IPS-NIHi11 (cell line): Measurements from ENCODE around the gene OTX1.

Experiments used
- DNase-seq: peaks from one replicate; pipeline ENCODE4 v3.0.0; 2012; ENCODE audit warnings: mixed read lengths, low spot score

The OTX1 gene

DNA sequence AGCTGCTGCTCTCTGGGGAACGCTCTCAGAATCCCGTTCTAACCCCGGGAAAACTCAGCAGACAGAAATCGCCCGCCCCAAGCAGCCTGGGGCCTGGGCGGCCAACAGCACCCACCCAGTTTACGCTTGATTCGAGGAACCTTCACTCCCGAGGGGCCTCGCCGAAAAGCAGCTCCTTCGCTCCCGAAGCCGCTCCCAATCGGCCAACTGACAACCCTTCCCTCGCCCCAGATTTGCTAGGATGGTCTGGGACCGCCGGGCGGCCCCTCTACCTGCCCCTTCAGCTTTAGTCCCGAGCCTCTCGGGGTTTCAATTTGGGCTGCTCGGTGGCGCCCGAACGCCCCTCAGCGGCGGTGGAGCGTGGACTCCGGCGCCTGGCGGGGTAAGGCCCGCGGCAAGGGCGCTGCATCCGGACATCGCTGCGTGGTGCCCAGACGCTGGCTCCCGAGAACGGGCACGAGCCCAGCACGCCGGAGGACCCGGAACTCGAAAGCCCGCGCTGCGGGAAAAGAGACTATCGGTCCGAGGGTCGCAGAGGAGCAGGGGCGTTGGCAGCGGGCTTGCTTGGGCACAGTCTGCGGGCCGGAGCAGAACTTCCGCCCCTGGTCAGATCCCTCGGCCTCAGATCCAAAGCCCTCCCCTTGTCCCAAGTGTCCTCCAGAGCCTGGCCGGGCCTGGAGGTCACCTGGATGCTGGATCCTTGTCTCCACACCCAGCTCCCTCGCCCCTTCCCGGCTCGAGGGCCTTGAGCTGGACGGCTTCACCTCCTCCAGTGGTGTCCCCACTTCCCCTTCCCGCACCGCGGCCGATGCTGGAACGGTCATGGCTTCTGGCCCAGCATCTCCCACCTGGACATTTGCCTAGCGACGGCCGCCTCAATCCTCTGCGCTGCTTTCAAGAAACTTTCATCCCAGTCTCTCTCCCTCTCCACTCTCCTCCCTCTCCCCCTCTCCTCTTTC is 3.0 kb upstream of the OTX1 start:
- no peak for DNase-seq

DNA sequence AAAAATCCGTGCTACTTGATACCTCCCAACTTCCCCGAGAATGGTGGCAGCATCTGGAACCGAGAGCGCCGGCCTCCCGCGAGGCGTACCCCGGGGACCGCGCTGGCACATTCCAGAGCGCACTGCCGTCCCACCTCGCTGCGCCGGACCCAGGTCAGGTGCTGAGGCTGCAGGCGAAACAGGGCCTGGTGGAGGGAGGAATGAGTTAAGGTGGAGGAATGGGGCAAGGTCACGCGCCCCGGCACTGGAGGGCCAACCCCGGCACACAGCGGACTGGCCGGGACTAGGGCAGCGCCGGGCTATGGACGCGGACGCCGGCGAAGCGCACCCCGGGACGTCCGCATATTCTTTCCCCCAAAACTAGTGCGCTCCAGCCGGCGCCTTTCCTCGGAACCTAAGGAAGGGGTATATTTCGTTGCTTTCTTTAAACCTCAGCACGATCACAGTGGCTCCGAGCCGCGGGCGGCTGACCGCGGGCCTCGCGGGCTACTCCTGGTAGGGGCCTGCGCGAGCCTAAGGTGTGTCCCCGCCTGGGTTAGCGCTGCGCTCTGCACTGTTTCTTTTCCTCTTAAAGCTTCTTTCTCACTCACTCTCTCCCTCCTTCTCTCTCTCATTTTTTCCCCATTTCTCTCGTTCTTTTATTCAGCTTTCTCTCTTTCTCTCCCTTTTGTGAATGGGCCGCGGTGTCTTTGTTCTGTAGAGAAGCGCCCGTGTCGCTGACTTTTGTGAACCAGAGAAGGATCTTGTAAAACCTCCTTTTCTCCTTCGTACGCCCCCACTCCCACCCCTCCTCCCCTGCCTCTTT is 2.1 kb upstream of the OTX1 start:
- no peak for DNase-seq

DNA sequence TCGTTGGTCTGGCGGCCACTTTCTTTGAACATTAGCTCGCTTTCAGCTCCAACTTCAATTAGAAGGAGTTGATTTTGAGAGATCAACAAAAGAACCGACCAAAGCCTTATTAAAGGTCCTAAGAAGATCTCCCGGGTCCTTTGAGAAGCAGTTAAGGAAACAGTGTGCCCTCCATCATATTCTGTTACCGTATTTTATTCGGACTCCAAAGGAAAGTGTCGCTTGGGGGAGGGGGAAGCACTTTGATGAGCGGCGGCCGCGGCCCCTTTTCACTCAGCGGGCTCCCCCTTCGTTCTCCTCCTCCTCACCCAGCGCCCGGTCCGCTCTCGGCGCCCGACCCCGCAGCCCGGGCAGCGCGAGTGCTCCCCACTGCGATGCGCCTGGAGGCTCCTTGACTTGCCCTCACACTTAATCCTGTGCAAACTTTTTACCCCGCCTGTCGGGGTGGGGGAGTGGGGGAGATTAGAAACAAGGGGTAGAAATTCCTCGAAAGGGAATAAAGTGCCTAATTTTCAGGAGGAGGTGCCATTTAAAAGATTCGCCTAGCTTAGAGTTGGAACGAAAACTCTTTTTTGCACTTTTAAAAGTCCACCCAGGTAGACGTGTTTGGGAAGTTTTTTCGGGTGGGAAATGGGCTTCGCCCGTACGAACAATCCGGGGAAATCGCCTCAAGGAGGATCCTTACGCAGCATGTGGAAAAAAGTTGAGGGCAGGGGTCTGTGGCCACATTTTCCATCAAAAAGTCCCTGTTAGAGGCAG is 1.2 kb upstream of the OTX1 start:
- no peak for DNase-seq

DNA sequence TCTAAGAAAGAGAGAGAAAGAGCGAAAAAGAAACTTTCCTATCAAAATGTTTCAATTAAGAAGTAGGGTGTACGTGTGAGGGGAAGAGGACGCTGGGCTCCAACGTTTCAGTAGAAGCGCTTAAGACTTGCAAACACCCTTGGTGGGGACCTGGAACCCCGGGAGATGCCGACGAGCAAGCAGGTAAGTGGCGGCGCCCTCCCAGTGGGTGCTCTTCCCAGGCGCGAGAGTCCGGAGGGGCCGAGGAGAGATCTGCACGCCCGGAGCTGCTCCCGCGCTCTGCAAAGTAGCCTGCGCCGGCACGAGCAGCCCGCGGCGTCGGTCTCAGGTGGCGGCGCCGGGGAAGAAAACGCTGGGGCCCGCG is 678 bp upstream of the OTX1 start:
- no peak for DNase-seq

DNA sequence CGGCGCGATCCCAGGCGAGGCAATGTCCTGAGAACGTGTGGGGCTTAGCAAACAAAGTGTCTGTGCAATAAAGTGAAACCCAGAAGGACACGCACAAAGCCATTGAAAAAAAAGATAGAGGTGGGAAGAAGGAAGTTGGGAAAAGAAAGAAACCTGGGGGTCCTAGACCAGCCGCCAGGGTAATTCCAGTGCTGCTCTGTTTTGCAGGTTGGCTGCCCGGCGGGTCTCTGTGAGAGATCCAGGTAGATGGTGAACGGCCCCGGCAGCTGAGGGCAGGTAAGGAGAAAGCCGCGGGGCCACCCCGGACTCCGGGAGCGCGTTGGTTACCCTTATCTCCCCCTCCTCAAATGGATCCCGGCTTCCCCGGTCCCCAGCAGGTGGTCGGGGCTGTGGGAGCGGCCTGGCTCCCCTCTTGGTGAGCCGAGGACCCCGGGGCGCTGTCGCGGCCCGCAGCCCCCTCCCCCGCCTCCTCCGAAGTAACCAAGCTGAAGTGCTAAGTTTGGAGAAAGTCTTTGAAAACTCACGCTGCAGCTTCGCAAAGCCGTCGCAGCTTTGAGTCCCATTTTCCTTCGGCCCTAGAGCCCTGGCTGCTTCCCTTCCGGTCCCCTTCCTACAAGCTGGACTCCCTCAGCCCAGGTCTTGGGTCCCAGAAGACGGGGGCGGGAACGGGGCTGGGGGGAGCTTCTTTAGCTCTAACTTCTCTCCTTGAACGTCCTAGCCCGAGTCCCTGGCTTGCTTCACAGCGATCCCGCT is 588 bp downstream of the OTX1 start:
- peak; percentile 13 for DNase-seq

DNA sequence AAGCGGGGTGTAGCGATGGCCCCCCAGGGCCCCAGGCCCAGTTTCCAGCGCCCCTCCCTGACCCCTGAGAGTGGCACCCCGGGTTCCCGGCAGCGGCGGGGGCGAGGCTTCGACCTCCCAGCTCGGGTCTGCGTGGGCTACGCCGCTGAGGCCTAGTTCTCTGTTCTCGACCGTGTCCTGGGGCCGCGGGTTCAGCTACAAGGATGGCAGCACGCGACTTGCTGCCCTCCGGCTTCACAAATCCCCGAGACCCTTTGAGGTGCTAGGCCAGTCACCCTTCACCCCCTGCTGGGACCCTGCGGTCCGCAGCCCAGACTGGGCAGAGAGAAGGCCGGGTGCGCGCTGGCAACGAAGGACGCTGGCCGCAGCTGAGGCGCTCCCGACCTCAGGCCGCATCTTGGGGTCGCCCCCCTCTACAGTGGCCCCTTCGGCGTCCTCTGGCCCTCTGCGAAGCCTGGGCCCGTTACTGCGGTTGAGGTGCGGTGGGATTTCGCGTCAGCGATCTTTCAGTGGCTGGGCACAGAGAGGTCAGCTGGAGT is 1.2 kb downstream of the OTX1 start:
- peak; percentile 5 for DNase-seq

DNA sequence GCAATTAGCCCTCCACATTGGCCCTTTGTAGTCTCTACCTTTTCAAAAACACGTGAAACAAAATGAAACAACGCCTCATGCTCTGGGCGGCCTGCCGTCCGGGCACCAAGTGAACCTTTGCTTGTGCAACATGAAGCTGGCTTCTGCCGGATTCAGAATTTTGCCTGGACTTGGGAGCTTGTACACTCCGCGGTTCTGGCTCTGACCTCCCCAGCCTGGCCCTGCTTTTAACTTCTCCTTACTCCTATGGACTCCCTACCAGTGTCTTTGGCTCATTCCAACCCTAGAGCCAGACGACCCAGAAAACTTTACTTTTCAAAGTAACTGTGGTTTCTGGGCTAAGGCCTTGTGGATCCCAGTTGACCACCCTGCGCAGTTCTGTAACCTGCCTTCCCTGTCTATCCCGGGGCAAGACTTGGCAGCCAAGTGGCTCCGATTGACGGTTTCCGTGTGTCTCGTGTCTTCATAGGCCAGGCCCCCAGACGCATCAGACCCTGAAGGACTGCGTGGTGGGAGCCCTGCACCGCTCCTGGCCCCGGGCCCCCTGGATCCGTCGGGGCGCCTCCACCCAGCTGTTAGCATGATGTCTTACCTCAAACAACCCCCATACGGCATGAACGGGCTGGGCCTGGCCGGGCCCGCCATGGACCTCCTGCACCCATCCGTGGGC is 1.9 kb downstream of the OTX1 start:
- peak; percentile 4 for DNase-seq

DNA sequence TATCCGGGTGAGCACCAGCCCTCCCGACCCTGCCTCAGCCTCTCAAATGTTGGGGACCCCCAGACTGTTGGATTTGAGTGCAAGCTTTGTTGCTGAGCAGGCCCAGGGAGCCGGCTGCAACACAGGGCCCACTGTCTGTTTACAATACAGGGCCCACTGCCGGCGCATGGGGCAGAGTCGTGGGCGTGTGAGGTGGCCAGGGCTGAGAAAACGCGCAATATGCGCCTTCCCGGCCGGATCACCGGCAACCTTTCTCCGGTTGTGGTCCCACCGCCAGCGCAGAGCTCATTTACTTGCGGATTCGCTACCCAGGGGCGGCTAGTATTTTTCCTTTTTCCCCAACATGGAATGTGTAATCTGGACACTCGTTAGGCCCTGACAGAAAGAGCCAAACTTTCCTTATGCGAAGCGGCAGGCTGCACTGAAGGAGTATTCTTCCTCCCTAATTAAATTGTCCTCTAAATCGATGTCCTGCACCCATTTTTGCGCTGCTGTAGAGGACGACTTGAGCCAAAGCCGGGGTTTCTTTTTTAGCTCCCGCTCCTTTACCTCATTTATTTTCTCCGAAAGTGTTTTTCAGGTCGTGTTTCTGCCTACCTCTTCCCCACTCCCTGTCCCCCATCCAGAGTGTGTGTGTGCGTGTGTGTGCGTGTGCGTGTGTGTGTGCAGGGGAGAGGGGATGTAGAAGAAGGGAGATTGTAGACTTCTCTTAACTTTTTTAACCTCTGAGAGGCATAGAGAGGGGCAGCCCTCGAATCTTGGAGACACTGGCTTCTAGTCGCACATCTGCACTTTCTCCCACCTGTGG is 2.7 kb downstream of the OTX1 start:
- DNase-seq: no peak

DNA sequence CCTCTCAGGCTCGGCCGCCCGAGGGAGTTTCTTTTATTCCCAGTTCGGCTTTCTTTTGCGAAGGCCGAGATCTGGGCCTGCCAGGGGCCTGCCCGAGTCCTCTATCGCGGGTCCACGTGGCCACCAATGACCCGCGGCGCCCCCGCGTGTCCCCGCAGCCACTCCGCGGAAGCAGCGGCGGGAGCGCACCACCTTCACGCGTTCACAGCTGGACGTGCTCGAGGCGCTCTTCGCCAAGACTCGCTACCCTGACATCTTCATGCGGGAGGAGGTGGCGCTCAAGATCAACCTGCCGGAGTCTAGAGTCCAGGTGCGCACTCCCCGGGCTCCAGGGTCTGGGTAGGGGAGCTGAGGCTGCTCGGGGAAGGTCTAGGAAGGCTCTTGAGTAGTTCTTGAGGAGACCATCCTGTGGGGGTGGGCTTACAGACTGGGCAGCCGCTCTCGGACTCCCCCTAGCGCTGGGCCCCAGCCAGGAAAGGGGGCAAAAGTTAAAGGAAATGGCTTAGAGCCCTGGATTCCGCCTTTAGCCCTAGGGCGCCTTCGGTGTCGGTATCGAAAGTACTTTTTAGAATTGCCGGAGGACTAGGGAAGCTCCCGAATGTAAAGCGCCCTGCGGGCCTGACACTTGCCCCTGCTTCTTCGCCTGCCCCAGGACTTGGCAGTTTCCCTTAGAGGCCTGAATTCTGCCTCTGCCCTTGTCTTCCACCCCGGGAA is 3.4 kb downstream of the OTX1 start:
- peak; percentile 55 for DNase-seq

DNA sequence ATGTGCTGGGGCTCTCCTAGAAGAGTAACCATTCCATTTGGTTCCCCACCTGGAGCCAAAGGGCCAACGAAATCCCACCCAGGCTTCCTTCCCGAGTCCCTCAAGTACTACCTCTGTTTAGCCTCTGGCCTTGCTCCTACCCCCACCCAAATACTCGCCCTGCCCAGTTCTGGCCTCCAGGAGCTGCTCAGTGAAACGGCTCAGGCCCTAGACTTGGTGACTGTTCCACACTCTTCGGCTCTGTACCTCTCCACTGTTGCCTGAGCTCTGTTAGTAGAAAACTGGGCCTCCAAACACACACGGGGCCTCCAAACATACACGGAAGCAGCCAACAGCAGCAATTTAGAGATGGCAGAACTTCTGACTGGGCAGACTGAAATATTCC is 4.2 kb downstream of the OTX1 start:
- DNase-seq: no peak

DNA sequence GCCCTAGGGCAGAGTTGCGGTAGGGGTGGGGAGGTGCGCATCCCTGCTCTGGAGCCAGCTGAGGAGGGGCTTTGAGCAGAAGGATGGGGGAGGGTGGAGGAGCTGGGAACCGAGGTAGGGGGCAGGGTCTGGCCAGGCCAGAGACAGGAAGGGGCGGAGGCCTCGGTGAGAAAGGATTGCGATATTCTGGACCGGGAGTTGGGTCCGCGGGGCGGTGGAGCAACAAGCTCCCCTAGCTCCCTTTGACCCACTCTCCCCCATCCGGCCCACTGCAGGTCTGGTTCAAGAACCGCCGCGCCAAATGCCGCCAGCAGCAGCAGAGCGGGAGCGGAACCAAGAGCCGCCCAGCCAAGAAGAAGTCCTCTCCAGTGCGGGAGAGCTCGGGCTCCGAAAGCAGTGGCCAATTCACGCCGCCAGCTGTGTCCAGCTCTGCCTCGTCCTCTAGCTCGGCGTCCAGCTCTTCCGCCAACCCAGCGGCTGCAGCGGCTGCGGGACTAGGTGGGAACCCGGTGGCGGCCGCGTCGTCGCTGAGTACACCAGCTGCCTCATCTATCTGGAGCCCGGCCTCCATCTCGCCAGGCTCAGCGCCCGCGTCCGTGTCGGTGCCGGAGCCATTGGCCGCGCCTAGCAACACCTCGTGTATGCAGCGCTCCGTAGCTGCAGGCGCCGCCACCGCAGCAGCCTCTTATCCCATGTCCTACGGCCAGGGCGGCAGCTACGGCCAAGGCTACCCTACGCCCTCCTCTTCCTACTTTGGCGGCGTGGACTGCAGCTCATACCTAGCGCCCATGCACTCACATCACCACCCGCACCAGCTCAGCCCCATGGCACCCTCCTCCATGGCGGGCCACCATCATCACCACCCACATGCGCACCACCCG is 4.8 kb downstream of the OTX1 start:
- DNase-seq: no peak

DNA sequence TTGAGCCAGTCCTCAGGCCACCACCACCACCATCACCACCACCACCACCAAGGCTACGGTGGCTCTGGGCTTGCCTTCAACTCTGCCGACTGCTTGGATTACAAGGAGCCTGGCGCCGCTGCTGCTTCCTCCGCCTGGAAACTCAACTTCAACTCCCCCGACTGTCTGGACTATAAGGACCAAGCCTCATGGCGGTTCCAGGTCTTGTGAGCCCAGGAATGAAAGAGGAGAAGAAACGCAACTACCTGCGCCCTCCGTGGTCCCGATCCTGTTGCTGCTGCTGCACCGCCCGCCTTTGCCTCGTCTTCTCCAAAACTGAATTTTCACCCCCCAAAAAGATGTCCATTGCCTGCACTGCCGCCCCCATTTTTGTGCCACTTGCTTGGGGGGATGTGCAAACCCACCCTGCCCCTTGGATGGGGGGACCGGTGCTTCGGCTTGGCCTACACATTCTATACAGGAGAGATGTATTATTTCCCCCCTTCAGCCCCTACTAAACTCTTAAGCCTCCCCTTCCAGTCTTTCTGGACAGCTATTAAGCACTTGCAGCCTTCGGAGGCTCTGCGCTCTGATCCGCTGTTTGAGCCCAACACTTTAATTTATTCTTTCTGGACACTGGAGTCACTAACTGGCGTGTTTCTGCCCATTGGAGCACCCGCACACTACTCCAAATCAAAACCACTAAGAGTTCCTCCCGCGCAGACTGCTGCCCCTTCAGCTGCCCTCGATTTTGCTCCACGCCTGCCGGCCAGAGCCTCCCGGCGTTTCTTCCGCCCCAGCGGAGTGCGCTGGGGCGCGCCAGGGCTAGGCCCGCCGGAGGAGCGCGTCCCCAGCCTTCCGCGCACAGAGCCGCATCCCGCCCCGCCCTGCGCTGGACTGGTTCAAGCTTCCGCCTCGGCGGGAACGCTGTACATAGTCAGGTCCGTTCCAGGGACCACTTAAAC is 5.7 kb downstream of the OTX1 start:
- DNase-seq: peak; percentile 37

DNA sequence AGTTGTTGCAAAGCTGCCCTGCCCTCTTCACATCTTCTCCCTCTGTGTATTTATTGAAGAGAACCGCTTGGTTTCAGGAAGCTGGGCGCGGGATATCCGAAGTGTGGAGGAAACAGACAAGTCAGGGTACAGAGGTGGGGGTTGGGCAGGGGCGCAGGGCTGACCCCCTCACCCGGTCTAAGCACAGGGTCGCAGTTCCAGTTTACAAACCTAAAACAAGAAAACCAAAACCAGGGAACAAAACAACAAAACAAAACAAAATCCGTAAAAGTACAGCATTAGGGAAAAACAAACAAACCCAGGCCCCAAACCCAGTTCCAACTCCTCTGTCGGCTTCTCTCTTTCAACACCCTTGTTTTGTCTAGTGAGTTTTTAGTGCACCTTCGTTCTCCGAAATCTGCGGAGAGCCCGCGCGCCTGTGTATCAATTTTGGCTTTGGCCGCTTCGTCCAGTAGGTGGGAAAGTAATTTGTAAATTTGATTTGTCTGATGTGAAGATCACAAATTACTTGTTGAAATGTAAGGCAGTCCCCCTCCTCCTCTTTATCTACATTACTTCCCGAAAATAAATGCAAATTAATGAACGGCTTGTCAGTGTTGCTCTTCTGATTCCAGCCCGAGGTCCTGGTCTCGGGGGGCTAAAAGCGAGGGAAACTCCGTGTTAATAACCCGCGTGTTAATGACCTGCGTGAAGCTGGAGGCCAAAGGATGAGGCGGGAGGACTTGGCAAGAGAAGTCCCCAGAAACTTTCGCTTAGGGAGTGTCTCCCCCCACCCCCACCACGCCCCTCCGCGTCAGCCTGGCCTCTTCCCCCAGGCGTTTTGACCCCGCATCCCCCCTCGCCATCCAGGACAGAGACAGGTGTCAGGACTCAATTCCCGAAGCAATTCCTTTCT is 6.9 kb downstream of the OTX1 start:
- no peak for DNase-seq

DNA sequence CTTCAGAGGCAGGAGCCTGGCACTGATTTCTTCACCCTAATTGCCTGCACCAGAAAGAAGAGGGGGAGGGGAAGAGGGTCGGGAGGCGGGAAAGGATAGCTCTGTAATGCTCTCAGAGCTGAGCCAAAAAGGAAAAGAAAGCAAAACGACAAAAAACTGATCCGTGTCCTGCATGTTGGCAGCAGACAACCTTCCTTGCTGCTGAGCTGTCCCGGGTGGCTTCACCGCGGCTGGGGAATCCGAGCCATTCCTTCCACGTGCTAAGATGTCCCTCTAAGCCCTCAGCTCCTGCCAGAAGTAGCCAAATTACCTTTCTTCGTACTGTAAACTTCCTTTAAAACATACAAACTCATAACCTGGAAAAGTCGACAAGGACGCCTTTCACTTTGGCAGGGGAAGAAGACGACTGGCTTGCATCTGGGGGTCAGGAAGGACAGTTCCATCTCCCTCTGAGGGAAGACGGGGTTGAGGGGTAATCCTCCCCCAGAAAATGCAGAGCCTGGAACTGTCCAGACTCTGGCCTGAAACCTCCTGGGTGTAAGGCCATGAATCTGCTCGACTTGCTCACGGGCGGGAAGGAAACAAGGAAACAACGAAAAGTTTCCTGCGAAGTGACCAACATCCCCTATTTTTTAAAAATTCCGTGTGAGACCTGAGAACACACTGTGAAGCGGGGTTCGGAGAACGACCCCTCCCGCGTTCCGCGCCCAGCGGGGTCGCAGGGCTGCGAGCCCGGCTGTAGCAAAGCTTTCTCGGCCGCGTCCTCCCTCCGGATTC is 7.7 kb downstream of the OTX1 start:
- DNase-seq: peak; percentile 21
